ENCODE results near the gene GGT6.
"Not testable (repeated sequence)": the region's sequence is repeated elsewhere in the genome, so short reads cannot be mapped to it uniquely, and the experiment has no call there.

GGT6 gene, protein sequence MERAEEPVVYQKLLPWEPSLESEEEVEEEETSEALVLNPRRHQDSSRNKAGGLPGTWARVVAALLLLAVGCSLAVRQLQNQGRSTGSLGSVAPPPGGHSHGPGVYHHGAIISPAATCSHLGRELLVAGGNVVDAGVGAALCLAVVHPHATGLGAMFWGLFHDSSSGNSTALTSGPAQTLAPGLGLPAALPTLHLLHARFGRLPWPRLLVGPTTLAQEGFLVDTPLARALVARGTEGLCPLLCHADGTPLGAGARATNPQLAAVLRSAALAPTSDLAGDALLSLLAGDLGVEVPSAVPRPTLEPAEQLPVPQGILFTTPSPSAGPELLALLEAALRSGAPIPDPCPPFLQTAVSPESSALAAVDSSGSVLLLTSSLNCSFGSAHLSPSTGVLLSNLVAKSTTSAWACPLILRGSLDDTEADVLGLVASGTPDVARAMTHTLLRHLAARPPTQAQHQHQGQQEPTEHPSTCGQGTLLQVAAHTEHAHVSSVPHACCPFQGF

DNA sequence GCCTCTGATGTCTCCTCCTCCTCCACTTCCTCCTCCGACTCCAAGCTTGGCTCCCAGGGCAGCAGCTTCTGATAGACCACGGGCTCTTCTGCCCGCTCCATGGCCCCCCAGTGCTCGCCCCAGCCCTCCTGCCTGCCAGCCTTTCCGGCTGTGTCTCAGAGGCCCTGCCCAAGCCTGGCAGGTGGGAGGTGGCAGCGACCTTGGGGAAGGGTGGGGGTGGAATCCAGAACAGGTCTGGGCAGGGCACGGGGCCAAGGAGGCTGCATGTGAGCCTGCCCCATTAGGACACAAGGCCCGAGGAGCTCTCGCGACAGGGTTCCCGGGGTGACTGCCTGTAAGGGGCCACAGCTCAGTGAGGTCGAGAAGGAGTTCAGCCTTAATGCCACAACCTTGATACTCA lies at the start of gene GGT6:
GGT6 (minus strand) TSS at position 157 of the 400 bp plus-strand sequence; CDS start at position 101, 56 bp downstream.
- TF ChIP-seq, protein P1, sequence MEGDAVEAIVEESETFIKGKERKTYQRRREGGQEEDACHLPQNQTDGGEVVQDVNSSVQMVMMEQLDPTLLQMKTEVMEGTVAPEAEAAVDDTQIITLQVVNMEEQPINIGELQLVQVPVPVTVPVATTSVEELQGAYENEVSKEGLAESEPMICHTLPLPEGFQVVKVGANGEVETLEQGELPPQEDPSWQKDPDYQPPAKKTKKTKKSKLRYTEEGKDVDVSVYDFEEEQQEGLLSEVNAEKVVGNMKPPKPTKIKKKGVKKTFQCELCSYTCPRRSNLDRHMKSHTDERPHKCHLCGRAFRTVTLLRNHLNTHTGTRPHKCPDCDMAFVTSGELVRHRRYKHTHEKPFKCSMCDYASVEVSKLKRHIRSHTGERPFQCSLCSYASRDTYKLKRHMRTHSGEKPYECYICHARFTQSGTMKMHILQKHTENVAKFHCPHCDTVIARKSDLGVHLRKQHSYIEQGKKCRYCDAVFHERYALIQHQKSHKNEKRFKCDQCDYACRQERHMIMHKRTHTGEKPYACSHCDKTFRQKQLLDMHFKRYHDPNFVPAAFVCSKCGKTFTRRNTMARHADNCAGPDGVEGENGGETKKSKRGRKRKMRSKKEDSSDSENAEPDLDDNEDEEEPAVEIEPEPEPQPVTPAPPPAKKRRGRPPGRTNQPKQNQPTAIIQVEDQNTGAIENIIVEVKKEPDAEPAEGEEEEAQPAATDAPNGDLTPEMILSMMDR (IDR thresholded peaks at IDR 0.05; ENCODE audit: insufficient read depth, low read depth, low read length, missing control alignments), result no peak
- H3K4me3 ChIP-seq (ENCODE audit: low read depth, low read length), result no peak within 1 kb of the TSS
- no peak for DNase-seq (ENCODE audit: low read depth)

- TF ChIP-seq, protein P1 (IDR thresholded peaks at IDR 0.05; ENCODE audit: insufficient read depth, low read depth, low read length, missing control alignments), result no peak
- DNase-seq (ENCODE audit: low read depth), result no peak
- H3K4me3 ChIP-seq (ENCODE audit: low read depth, low read length), result no peak overlapping the region
Measured at GRCh38 chr17:4610162-4610561, 49.8 kb upstream of the GGT6 start.

GRCh38 chr17:4609761-4610160 lies 49.4 kb upstream of the GGT6 start:
- H3K4me3 ChIP-seq (ENCODE audit: low read depth, low read length), result no peak overlapping the region
- no peak for DNase-seq (ENCODE audit: low read depth)
- TF ChIP-seq, protein P1 (IDR thresholded peaks at IDR 0.05; ENCODE audit: insufficient read depth, low read depth, low read length, missing control alignments), result no peak

DNA sequence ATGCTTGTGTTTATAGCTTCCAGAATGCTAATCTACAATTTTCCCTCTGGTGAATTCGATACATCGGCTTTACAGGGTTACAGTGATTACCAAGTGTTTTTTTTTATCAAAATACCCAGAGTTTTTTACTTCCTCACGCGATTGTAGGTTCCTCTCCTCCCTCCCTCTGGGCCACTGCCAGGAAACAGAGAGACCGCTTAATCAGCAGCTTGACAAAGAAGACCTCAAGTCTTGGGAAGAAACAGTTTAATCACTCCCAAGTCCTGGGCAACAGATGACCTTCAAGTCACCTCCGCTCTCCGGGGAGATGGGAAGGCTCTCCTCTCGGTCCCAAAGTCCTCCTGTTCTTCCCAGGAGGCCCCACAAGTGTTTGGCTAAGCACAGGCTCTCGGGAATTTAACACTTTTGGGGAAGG lies 47.4 kb upstream of the GGT6 start:
- TF ChIP-seq, protein P1 (IDR thresholded peaks at IDR 0.05; ENCODE audit: insufficient read depth, low read depth, low read length, missing control alignments), result no peak
- no peak for DNase-seq (ENCODE audit: low read depth)
- no peak overlapping the region for H3K4me3 ChIP-seq (ENCODE audit: low read depth, low read length)

- no peak overlapping the region for H3K4me3 ChIP-seq (ENCODE audit: low read depth, low read length)
- TF ChIP-seq, protein P1 (IDR thresholded peaks at IDR 0.05; ENCODE audit: insufficient read depth, low read depth, low read length, missing control alignments), result no peak
- DNase-seq (ENCODE audit: low read depth), result no peak
Measured at GRCh38 chr17:4607261-4607741, 46.9 kb upstream of the GGT6 start.

GRCh38 chr17:4605826-4606225 lies 45.4 kb upstream of the GGT6 start:
- peak; percentile 33 for DNase-seq (ENCODE audit: low read depth)
- H3K4me3 ChIP-seq (ENCODE audit: low read depth, low read length), result no peak overlapping the region
- TF ChIP-seq, protein P1 (IDR thresholded peaks at IDR 0.05; ENCODE audit: insufficient read depth, low read depth, low read length, missing control alignments), result no peak

DNA sequence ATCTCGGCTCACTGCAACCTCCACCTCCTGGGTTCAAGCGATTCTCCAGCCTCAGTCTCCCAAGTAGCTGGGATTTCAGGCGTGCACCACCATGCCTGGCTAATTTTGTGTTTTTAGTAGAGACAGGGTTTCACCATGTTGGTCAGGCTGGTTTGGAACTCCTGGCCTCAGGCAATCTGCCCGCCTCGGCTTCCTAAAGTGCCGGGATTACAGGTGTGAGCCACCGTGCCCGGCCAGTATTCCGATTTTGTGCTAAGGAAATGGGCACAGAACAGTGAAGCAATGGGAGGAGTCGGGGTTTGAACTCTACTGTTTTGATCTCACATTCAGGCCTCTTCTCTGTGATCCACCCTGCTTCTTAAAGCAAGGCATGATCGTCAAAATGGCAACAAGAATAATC lies 44.4 kb upstream of the GGT6 start:
- not testable (repeated sequence) for DNase-seq (ENCODE audit: low read depth); H3K4me3 ChIP-seq (ENCODE audit: low read depth, low read length)
